K562 (cell line): ENCODE measurements around the gene GALNT7.

Source experiments
- CBX3 ChIP-seq, 2 experiments: IDR thresholded peaks; 1 replicate in 1 of 2; 2 replicates in 1 of 2; pipeline ENCODE4 v1.6.1; 2012; ENCODE audit warnings: inconsistent platforms in 2 of 2, low read length in 2 of 2, borderline replicate concordance in 1 of 2, control low read depth in 1 of 2
- CTCF ChIP-seq, 3 experiments: IDR thresholded peaks in 2 of 3; conservative IDR thresholded peaks in 1 of 3; 2 replicates each; pipeline ENCODE4 v1.5.1; 2011 to 2012; ENCODE audit warnings: low read length in 3 of 3, mild to moderate bottlenecking in 3 of 3, control low read depth in 2 of 3, improper control_type of control experiment in 1 of 3, inconsistent platforms in 1 of 3, low read depth in 1 of 3, mixed read lengths in 1 of 3, moderate library complexity in 1 of 3; ENCODE audit not compliant: insufficient read depth in 2 of 3
- ELK1 ChIP-seq: sonication (generic); formaldehyde crosslinking; IDR thresholded peaks from 2 replicates; pipeline ENCODE4 v1.8.1; 2022; ENCODE audit warnings: missing genetic modification reagents
- GTF3C2 ChIP-seq: IDR thresholded peaks from 3 replicates; pipeline ENCODE4 v1.6.1; 2011; ENCODE audit warnings: borderline replicate concordance, mild to moderate bottlenecking, moderate library complexity; ENCODE audit not compliant: insufficient read length; ENCODE audit errors: extremely low read depth
- HMGXB4 ChIP-seq: sonication (generic); formaldehyde crosslinking; IDR thresholded peaks from 2 replicates; pipeline ENCODE4 v1.8.1; 2023; ENCODE audit warnings: mild to moderate bottlenecking, missing genetic modification reagents
- JUNB ChIP-seq: fragments of 450-650 bp; formaldehyde crosslinking; conservative IDR thresholded peaks from 2 replicates; pipeline ENCODE4 v1.4.0; 2020; ENCODE audit warnings: mild to moderate bottlenecking
- NONO ChIP-seq, 2 experiments: fragments of 200-400 bp in 1 of 2; fragments of 450-650 bp in 1 of 2; formaldehyde crosslinking in 1 of 2; IDR thresholded peaks; 2 replicates each; pipeline ENCODE4 v1.6.1; 2017; ENCODE audit warnings: low read depth in 2 of 2, mild to moderate bottlenecking in 2 of 2, moderate library complexity in 2 of 2, low read length in 1 of 2
- NR1H2 ChIP-seq: sonication (generic); formaldehyde crosslinking; IDR thresholded peaks from 2 replicates; pipeline ENCODE4 v1.4.0; 2020; ENCODE audit warnings: mild to moderate bottlenecking, missing genetic modification reagents
- NRF1 ChIP-seq, 2 experiments: fragments of 450-650 bp; IDR thresholded peaks in 1 of 2; conservative IDR thresholded peaks in 1 of 2; 2 replicates each; pipeline ENCODE4 v1.6.1; 2014; ENCODE audit warnings: mild to moderate bottlenecking in 2 of 2
- TSC22D4 ChIP-seq: fragments of 450-650 bp; IDR thresholded peaks from 2 replicates; pipeline ENCODE4 v1.6.1; 2016; ENCODE audit warnings: missing genetic modification characterization, missing biosample characterization, control low read depth
- ZC3H11A ChIP-seq: IDR thresholded peaks from 2 replicates; pipeline ENCODE4 v1.6.1; 2012; ENCODE audit warnings: low read depth, low read length, improper control_type of control experiment
- ZNF12 ChIP-seq: sonication (generic); formaldehyde crosslinking; IDR thresholded peaks from 2 replicates; pipeline ENCODE4 v1.4.0; 2020; ENCODE audit warnings: mild to moderate bottlenecking, missing genetic modification reagents
- ZNF639 ChIP-seq, 2 experiments: fragments of 200-800 bp in 1 of 2; sonication (Bioruptor generic) in 1 of 2; sonication (generic) in 1 of 2; formaldehyde crosslinking in 1 of 2; IDR thresholded peaks in 1 of 2; conservative IDR thresholded peaks in 1 of 2; 2 replicates each; pipeline versions ENCODE4 v1.5.0 to v1.6.1; 2016 to 2020; ENCODE audit warnings: missing compliant biosample characterization in 1 of 2, missing genetic modification characterization in 1 of 2, missing genetic modification reagents in 1 of 2

GRCh38 chr4:173226401-173226888, 57.8 kb downstream of the GALNT7 start:
- TF ChIP-seq CTCF (IDR thresholded peaks at IDR 0.05 in 2 of 3, conservative IDR thresholded peaks at IDR 0.05 in 1 of 3; ENCODE audit: insufficient read depth in 2 of 3, low read depth in 1 of 3, low read length in 3 of 3) (no peak), ZC3H11A (no peak), NR1H2 (no peak), JUNB (CRISPR knock-in tag) (no peak), ZNF639 (CRISPR knock-in tag; conservative IDR thresholded peaks at IDR 0.05 in 1 of 2, IDR thresholded peaks at IDR 0.05 in 1 of 2) (no peak), ELK1 (CRISPR knock-in tag) (no peak), GTF3C2 (no peak), ZNF12 (no peak), CBX3 (IDR thresholded peaks at IDR 0.05; ENCODE audit: borderline replicate concordance in 1 of 2, low read length in 2 of 2) (no peak), NONO (IDR thresholded peaks at IDR 0.05; ENCODE audit: low read depth in 2 of 2, low read length in 1 of 2) (no peak), HMGXB4 (no peak), TSC22D4 (no peak), NRF1 (conservative IDR thresholded peaks at IDR 0.05 in 1 of 2, IDR thresholded peaks at IDR 0.05 in 1 of 2) (no peak)
